Panc1 (cell line): ENCODE results near the gene ADRM1. TPM values are rescaled to one million over a fixed set of nuclear protein-coding genes. Genes with fewer than 3 reads are reported as not detected.

Experiments used
- ATAC-seq: fragments of 200-7000 bp; cut with Tn5 transposase; 2 replicates; pipeline ENCODE4 v1.9.1; 2020; ENCODE audit warnings: mild to moderate bottlenecking, moderate library complexity
- BruUV-seq: library from RNA; stranded (reverse); fragments of 400-500 nt; replicated peaks from 2 replicates; lab custom pipeline; 2021; lab: Mats Ljungman, UMichigan
- CTCF ChIA-PET: fragments of 300-600 bp; sonication (Branson Sonifier 250); formaldehyde crosslinking; loops from one replicate; lab custom pipeline; 2022; ENCODE audit warnings: antibody characterized with exemption; lab: Charles Lee
- POLR2A ChIA-PET: fragments of 300-600 bp; sonication (Branson Sonifier 250); formaldehyde crosslinking; loops from one replicate; lab custom pipeline; 2022; ENCODE audit warnings: antibody characterized with exemption; lab: Charles Lee
- DNase-seq: peaks from one replicate; pipeline ENCODE4 v3.0.0-alpha.2; 2010; ENCODE audit warnings: low read depth, low spot score
- H3K27ac ChIP-seq: 2 replicates; pipeline ENCODE4 v1.5.1; 2011; ENCODE audit warnings: mild to moderate bottlenecking, low read length, inconsistent platforms
- H3K27me3 ChIP-seq: fragments of 200-500 bp; sonication (Bioruptor generic); 2 replicates; pipeline ENCODE4 v1.6.0; 2014; ENCODE audit warnings: low read length, inconsistent platforms; ENCODE audit not compliant: control insufficient read depth, insufficient read depth
- H3K36me3 ChIP-seq: fragments of 200-500 bp; sonication (Bioruptor generic); 2 replicates; pipeline ENCODE4 v1.5.1; 2014; ENCODE audit warnings: inconsistent platforms, mild to moderate bottlenecking, low read length, moderate library complexity; ENCODE audit not compliant: control insufficient read depth, insufficient read depth
- H3K4me1 ChIP-seq: 2 replicates; pipeline ENCODE4 v1.5.1; 2011; ENCODE audit warnings: inconsistent platforms, mild to moderate bottlenecking, low read length, moderate library complexity; ENCODE audit not compliant: control insufficient read depth, insufficient read depth
- H3K4me3 ChIP-seq, 2 experiments: 2 replicates each; pipeline ENCODE4 v1.5.1; 2011 to 2012; ENCODE audit warnings: low read depth in 2 of 2, low read length in 2 of 2, mild to moderate bottlenecking in 2 of 2, inconsistent platforms in 1 of 2, moderate library complexity in 1 of 2
- H3K9me3 ChIP-seq: fragments of 200-500 bp; sonication (Bioruptor generic); 2 replicates; pipeline ENCODE4 v1.5.1; 2014; ENCODE audit warnings: low read depth, mild to moderate bottlenecking, inconsistent platforms, low read length, moderate library complexity; ENCODE audit not compliant: control insufficient read depth, insufficient read depth
- POLR2AphosphoS5 ChIP-seq: IDR thresholded peaks from 2 replicates; pipeline ENCODE4 v1.6.1; 2012; ENCODE audit warnings: mild to moderate bottlenecking, low read depth, low read length, moderate library complexity
- SIN3A ChIP-seq: IDR thresholded peaks from 2 replicates; pipeline ENCODE4 v1.6.1; 2012; ENCODE audit warnings: low read depth, mild to moderate bottlenecking, low read length, moderate library complexity, borderline replicate concordance; ENCODE audit not compliant: insufficient read depth
- TCF7L2 ChIP-seq: IDR thresholded peaks from 2 replicates; pipeline ENCODE4 v1.6.1; 2011; ENCODE audit warnings: mild to moderate bottlenecking, low read depth, low read length, inconsistent platforms
- in situ Hi-C: cut with HindIII; loops from 2 replicates; pipeline ENCODE4 v1.10.0; 2016; ENCODE audit warnings: low sequenced_read_pairs, low pct_unique_long_range_greater_than_20kb
- intact Hi-C: fragments of 100-400 bp; cut with micrococcal nuclease; formaldehyde crosslinking; loops from one replicate; pipeline ENCODE4 v1.10.0; 2022; ENCODE audit not compliant: unreplicated experiment
- total RNA-seq: library from RNA; stranded (reverse); gene quantifications from one replicate; pipeline ENCODE4 v1.2.1, GENCODE V29; 2021; ENCODE audit not compliant: unreplicated experiment
- TF ChIP-seq, protein P1 (sequence below): fragments of 450-650 bp; IDR thresholded peaks from 2 replicates; pipeline ENCODE4 v1.5.1; 2017; ENCODE audit warnings: mild to moderate bottlenecking
- TF ChIP-seq, protein P2 (sequence below), 2 experiments: IDR thresholded peaks; 2 replicates each; pipeline ENCODE4 v1.6.1; 2011 to 2012; ENCODE audit warnings: low read depth in 2 of 2, control low read depth in 1 of 2, low read length in 1 of 2, mild to moderate bottlenecking in 1 of 2, moderate library complexity in 1 of 2; ENCODE audit not compliant: insufficient read depth in 1 of 2

Gene ADRM1
- total RNA-seq, 1 experiment from 2014 or later, result 194 TPM

DNA sequence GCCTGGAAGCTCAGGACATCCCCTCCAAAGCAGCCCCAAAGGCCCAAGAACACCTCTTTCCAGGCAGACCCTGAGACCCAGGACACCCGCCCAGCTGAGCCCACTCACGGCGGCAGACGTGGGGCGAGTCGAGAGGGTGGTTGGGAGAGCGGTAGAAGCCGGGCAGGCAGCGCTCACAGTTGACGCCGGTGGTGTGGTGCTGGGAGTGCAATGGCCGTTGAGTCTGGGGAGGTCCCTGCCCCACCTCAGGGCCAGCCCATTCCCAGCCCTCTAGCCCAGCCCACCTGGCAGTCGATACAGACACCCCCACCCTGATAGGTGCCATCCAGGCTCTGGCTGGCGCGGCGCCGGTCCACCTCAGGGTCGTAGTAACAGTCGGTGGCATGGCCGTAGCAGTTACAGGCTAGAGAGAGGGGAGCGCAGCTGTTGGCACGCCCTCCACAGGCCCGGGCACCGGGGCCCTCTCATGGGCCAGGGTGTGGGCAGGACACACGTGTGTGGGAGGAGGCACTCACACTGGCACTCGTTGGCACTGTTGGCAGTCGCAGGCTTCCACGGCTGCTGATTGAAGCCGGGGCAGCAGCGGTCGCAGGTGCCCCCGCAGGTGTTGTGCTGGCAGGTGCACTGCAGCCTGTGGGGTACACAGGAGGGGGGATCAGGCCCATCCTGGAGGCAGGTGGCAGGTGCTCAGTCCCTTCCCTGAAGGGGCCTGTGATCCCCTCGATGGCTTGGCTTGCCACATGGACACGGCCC lies 43.8 kb downstream of the ADRM1 start:
- DNase-seq (no peak), ATAC-seq (no peak)
- ChIA-PET CTCF (no interaction called here), POLR2A (no interaction called here)
- in situ Hi-C loops (no loop called here), intact Hi-C loops (no loop called here)
- Histone ChIP-seq H3K27me3 (no peaks in the 10 kb centered on the region), H3K9me3 (no peaks in the 10 kb centered on the region; the same call in 1 of the 2 replicates), H3K4me1 (peaks cover 18% of the 10 kb centered on the region), H3K4me3 (no peak overlapping the region), H3K36me3 (peaks cover 19% of the 10 kb centered on the region), H3K27ac (no peak overlapping the region)
- TF ChIP-seq, protein P1, sequence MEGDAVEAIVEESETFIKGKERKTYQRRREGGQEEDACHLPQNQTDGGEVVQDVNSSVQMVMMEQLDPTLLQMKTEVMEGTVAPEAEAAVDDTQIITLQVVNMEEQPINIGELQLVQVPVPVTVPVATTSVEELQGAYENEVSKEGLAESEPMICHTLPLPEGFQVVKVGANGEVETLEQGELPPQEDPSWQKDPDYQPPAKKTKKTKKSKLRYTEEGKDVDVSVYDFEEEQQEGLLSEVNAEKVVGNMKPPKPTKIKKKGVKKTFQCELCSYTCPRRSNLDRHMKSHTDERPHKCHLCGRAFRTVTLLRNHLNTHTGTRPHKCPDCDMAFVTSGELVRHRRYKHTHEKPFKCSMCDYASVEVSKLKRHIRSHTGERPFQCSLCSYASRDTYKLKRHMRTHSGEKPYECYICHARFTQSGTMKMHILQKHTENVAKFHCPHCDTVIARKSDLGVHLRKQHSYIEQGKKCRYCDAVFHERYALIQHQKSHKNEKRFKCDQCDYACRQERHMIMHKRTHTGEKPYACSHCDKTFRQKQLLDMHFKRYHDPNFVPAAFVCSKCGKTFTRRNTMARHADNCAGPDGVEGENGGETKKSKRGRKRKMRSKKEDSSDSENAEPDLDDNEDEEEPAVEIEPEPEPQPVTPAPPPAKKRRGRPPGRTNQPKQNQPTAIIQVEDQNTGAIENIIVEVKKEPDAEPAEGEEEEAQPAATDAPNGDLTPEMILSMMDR, result no peak
- TF ChIP-seq POLR2AphosphoS5, result no peak
- no TSS peak for BruUV-seq

DNA sequence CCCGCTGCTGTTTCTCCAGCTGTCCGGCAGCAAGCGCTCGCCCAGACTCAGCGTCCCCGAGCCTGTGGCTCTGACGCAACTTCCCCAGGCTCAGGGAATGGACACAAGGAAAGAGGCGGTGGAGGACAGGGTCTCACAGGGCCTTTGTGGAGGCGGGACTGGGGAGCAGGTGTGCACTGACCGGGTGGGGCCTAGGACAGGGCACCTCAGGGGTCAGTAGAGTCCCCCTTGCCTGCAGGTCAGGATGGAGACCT lies 44.3 kb downstream of the ADRM1 start:
- ChIA-PET CTCF (no interaction called here), POLR2A (no interaction called here)
- H3K27me3 ChIP-seq, result no peaks in the 10 kb centered on the region
- DNase-seq, result no peak
- in situ Hi-C loops, result no loop called here
- no peak overlapping the region for H3K4me3 ChIP-seq
- TF ChIP-seq SIN3A (no peak), POLR2AphosphoS5 (no peak), TCF7L2 (no peak)
- TF ChIP-seq, protein P1, result no peak
- TF ChIP-seq, protein P2, sequence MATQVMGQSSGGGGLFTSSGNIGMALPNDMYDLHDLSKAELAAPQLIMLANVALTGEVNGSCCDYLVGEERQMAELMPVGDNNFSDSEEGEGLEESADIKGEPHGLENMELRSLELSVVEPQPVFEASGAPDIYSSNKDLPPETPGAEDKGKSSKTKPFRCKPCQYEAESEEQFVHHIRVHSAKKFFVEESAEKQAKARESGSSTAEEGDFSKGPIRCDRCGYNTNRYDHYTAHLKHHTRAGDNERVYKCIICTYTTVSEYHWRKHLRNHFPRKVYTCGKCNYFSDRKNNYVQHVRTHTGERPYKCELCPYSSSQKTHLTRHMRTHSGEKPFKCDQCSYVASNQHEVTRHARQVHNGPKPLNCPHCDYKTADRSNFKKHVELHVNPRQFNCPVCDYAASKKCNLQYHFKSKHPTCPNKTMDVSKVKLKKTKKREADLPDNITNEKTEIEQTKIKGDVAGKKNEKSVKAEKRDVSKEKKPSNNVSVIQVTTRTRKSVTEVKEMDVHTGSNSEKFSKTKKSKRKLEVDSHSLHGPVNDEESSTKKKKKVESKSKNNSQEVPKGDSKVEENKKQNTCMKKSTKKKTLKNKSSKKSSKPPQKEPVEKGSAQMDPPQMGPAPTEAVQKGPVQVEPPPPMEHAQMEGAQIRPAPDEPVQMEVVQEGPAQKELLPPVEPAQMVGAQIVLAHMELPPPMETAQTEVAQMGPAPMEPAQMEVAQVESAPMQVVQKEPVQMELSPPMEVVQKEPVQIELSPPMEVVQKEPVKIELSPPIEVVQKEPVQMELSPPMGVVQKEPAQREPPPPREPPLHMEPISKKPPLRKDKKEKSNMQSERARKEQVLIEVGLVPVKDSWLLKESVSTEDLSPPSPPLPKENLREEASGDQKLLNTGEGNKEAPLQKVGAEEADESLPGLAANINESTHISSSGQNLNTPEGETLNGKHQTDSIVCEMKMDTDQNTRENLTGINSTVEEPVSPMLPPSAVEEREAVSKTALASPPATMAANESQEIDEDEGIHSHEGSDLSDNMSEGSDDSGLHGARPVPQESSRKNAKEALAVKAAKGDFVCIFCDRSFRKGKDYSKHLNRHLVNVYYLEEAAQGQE (IDR thresholded peaks at IDR 0.05; ENCODE audit: insufficient read depth in 1 of 2, low read depth in 2 of 2, low read length in 1 of 2), result no peak
- H3K36me3 ChIP-seq, result peaks cover 16% of the 10 kb centered on the region
- no peak for ATAC-seq
- peaks cover 23% of the 10 kb centered on the region for H3K4me1 ChIP-seq
- H3K27ac ChIP-seq, result no peak overlapping the region
- intact Hi-C loops, result no loop called here
- no peaks in the 10 kb centered on the region; the same call in 1 of the 2 replicates for H3K9me3 ChIP-seq
- no TSS peak for BruUV-seq
